HG02623 (cell line): ENCODE measurements around the gene PRDM15.

Experiments used
- ATAC-seq: cut with Tn5 transposase; IDR thresholded peaks from one replicate; pipeline ENCODE4 v1.9.1; 2021; ENCODE audit warnings: moderate library complexity; ENCODE audit not compliant: unreplicated experiment

PRDM15 gene

DNA sequence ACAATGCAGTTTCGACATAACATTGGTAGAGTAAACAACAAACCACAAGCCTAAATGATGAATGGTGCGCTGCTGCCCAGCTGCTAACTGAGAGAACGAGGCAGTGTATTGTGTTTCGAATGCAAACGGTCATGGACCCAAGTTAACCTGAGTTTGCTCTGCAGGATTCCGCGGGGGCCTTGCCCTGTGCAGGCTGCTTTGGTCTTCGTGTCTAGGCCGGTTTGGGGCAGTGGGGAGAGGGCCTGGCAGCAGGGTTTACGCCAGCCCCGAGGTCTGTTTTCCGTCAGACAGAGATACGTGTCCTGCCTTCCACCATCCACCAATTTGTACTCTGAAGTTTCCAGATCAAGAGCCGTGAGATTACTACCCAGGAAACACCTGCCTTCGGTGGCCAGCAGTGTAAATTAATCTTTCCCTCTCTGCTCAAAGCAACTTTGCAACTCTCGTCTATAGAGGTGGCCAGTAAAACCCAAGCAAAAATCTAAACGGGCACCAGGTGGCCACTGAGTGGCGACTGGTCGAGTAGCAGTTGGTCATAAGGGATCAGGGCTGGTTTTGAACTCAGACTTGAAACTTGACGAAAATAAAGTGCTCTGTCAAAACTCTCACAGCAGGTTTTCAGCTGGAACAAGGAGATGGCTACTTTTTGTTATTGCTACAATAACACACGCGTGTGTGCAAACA is 6.3 kb upstream of the PRDM15 start:
- ATAC-seq, result no peak

DNA sequence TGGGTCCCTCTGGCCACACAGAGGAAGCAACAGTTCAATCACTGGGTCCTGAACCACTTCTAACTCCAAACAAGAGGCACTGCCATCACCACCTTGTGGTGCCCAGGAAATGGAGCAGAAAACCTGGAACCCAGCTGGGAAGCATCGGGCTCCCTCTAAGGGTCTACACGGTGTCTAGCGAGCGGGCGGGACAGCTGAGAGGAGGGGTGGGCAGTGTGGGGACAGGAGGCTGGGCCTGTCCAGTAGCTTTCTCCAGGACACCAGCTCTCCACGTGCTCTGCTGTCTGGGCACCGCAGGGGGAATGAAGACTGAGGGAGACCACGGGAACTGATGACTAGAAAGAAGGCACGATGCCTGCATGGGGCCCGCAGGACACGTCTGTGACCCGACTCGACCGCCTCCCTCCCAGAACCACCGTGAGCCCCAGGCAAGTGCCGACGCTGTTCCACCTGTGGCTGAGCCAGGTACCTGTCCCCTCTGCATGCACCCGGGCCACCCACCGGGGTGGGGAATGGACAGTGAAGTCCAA is 5.4 kb upstream of the PRDM15 start:
- no peak for ATAC-seq

DNA sequence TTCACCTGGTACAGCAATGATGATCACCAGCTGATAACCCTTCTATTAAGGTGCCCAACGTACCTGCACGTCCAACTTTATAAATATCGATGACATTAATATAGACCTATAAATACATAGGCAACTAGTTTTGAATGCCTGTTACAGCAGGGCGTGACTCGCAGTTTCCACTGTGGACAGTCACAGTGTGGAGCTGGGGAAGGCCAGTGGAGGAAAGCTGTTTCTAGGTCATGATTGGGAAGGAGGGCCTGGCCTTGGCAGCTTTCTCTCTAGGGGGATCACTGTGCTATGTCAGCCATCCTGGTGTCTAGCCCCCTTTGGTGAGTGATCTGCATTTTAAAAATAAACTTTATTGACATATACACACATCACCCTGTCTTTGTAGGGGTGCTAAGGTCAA is 4.4 kb upstream of the PRDM15 start:
- ATAC-seq, result no peak

DNA sequence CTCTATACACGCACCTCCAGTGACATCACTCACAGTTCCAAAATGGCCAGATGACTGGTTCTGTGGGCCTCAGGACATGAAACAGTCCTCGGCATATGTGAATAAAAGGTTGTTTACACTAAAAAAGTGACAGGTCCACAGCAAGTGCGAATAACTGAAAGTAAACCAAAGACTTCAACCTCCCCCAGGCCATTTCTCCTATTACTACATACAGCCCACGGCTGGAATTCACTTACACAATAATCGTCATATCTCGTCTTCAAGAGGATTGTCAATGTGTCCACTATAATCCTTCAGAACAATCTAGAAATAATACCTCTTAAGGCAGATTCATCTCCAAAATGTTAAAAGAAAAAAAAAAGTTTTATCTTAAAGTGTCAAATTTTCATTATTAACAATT is 1.9 kb upstream of the PRDM15 start:
- ATAC-seq, result no peak

DNA sequence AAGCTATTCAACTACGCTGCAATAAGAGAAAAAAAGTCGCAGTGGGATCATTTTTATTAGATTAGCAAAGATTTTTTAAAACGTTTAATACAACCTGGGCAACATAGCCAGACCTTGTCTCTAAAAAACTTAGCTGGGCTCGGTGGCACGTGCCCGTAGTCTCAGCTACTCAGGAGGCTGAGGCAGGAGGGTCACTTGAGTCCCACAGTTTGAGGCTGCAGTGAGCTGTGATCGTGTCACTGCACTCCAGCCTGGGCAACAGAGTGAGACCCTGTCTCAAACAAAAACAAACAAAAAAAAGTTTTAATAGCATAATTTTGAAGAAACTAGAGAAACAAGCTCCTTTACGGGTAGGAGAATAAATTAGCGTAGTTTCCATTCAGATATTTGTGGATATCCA is 1.0 kb upstream of the PRDM15 start:
- no peak for ATAC-seq

DNA sequence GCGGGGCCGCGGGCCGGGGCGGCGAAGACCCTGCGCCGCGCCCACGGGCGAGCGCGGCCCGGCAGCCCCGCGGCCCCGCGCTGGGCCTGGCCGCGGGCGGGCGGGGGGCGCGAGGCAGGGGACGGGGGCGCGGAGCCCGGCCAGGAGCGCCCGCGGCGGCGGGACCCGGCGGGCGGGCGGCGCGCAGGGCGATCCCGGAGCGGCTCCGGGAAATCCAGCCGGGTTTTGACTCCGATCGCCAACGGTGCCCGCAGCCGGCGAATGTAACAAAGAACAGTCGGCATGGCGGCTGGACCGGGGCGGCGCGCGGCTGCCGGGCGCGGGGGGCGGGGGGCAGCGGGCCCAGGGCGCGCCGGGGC is 334 bp downstream of the PRDM15 start:
- peak; percentile 47 for ATAC-seq

DNA sequence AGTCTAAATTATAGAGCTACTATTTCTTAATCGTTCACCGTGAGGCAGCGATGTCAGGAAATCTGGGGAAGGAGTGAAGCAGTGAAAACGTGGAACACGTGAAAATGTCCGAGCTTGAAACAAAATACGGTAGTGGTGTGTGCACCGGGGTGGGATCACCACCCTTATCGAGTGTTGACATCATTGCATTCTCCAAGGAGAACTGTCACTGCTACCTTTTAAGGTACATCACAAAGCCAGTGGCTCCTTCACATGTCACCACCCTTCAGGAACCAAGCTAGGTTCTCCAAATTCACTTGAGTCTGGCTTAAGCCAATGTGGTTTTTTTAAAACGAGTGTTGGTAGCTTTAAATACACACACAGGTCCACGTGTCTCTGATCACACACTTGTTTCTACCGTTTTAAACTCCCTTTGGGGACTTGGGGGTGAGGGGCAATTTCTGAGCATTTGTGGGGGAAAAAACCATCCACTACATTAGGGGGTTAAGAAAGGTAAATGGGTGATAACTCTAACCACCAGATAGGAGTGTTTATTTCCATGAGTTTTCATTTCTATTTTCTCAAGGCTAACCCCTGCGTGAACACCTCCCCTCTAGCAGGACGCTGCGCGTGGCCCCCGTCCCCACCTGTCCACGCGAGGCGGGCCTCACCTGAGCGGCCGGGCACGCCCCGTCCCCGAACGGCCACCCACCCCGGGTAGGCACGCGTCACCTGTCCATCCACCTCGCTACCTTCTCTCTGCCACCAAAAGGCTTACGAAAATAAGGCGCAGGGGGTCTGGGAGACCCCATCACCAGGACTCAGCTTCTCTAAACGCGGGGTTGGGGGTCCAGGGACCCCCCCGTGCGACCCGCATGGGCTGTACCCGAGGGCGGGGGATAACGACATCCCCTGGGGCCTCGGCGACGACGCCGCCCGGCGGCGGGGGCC is 978 bp downstream of the PRDM15 start:
- peak; percentile 25 for ATAC-seq

DNA sequence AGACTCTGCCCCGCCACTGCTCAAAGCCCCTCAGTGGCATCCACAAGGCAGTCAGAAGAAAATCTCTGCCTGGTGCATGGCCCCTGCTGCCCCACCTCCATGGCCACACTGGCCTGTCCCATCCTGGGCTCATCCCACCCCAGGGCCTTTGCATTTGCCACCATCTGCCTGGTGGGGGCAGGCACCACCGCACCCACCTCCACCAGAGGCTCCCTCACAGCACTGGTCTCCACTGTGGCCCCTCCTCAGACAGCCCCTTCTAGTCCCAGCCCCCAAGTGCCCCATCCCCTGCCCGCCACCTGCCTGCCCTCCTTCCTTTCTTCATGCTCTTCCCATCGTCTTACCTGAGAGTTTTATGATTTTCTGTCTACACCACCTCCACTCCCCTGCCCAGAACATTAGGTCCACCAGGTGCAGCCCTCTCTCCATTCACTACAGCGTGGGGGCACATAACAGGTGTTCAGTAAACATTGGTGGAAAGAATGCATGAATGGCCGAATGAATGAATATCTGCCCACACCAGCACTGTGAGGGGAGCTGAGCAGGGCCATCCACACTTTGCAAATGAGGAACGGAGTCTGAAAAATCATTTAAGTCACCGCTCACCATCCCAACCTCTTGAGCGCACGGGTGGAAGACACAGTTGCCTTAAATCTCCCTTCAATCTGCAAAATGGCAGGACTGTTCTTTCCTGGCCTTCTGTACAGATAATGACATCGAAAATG is 2.1 kb downstream of the PRDM15 start:
- ATAC-seq, result no peak

DNA sequence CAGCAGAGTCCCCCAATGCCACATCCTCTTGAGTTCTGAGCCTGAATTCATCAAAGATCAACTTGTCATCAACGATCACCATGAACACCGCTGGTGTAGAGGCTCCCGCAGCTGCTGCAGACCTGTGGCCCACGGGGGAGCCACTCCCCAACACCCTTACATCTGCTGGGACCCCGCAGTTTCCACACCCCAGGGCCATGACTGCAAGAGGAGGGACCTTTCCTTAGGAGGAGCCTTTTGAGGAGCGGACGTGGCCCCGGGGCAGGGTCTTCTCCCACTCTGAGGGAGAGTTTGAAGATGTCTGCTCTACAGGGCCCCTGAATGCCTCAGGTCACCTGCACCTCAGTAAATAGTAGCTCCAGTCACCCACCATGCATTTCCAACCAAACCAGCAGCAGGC is 2.7 kb downstream of the PRDM15 start:
- ATAC-seq, result no peak

DNA sequence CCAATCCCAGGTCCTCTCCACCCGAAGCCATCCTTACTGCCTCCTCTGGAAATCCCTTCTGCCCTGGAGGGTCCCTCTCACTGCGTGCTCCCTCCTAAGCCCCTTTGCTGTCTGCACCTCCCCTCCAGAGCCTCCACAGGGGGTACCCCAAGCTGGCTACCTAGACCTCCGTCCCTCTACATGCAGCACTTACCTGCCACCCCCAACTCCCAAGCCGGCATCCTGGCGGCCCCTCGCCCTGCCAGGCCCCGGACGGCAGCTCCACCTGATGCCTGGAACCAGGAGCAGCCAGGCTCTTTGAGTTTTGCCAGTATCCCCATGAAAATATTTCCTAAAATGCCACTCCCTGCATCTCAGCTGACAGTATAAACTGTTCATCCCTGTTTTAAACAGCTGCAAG is 4.1 kb downstream of the PRDM15 start:
- no peak for ATAC-seq

DNA sequence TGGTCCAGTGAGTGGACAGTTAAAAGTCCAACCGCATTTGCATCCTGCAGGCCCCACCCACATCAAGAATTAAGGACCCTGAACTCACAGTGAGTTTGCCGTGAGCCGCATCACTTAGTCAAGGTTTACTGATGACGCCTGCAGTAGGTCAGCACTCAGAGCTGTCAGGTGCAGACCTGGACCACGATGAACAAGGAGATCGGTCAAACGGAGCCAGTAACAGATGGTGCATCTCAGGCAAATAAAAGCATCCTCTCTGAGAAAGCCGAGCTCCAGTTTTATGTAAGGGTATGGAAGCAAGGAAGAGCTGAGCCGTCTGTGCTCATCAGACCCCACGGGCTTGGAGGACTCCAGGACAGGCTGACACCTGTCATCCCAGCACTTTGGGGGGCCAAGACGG is 4.5 kb downstream of the PRDM15 start:
- ATAC-seq, result no peak

DNA sequence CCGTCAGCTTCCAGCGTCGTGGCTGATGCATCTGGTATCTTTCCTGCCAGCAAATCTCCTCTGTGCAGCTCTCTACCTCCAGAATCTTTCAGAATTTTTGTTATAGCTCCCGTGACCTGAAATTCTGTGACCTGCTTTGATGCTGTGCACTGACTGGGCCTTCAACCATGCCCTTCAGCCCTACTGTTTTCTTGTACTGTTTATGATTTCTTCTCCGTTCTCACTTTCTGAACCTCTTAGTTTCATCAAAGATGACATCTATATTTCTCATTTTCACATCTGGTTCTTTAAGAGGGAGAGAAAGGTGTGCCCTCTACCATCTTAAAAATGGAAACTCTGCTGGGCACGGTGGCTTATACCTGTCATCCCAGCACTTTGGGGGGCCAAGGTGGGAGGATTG is 5.7 kb downstream of the PRDM15 start:
- ATAC-seq, result no peak

DNA sequence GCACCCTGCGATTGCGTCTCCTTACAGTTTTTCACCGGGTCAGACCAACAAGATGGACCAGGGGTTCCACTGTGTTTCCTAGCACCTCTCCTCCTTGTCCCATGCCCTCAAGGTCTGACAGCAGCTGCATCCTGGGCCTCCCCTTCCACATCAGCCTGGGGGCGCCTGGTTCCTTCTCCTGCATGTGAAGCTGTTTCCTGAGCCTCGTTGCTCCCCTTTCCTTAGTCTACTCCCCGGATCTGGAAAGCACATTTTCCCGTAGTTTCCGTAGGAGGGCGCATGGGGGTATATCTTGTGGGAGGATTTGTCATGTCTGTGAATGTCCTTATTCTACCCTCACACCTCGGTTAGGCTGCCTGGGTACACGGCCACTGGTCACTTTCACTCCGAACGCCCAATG is 6.1 kb downstream of the PRDM15 start:
- ATAC-seq, result no peak

DNA sequence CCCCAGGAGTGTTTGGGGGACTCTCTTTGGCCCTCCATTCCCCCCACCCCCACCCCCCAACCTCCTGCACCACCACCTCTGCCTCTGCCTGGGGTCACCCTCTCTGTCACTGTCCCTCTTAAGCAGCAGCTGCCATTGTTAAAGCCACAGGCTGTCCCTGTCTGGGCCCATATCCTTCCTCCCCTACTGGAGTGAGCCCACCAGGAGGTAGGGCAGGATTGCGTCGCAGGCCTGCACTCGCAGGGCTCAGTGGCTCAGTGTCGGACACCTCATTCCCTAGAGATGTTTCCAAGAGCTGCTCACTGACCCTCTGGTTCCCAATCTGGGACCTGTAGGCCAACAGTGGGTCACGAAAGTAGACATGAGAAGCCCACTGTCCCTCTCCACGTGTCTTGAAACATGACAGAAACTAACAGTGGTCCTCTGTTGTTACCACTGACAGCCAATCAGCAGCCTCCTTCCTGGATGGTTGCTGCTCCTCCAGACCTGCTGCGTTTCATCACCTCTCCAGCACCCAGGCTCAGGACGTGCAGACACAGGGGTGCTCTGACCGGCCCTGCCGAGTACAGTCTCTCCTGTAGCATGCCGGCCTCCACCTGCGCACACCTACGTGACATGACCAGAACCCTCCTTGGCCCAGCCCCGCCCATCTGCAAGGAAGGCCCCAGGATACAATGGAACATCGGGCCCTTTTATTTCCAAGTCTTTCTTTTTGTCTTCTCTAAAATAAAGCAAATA is 7.7 kb downstream of the PRDM15 start:
- ATAC-seq, result no peak

DNA sequence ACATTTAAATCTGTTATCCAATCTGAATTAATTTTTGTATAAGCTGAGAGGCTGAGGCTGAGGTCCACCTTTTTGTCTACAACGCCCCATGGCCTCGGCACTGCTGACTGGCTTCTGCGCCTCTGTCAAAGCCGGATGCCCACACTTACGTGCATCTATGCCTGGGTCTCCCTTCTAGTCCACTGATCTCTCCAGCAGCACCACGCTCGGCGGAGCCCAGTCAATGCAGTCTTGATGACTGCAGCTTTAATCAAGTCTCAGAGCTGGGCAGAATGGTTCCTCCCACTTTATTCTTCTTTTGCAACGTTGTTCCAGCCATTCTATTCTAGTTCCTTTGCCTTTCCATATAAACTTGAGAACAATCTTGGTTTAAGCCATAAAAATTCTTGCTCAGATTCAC is 9.4 kb downstream of the PRDM15 start:
- ATAC-seq, result no peak

DNA sequence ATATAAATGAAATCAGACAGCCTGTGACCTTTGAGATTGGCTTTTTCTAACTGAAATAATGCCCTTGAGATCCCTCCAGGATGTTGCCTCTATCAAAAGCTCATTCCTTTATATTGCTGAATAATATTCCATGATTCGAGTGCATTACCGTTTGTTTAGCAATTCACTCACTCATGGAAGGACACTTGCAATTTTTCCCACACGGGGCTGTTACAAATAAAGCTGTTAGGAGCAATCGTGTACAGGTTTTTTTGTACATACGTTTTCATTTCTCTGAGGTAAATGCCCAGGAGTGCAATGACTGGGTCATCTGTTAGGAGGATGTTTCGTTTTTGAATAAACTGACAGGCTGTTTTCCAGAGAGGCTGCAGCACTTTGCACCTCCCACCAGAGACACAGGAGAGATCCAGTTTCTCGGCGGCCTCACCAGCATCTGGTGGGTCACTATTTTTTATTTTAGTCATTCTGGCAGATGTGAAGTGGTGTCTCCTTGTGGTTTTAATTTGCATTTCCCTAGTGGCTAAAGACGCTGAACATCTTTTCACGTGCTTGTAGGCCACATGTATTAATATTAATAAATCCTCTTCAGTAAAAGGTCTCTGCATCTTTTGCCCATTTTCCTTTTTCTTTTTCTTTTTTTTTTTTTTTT is 11.0 kb downstream of the PRDM15 start:
- peak; percentile 51 for ATAC-seq

DNA sequence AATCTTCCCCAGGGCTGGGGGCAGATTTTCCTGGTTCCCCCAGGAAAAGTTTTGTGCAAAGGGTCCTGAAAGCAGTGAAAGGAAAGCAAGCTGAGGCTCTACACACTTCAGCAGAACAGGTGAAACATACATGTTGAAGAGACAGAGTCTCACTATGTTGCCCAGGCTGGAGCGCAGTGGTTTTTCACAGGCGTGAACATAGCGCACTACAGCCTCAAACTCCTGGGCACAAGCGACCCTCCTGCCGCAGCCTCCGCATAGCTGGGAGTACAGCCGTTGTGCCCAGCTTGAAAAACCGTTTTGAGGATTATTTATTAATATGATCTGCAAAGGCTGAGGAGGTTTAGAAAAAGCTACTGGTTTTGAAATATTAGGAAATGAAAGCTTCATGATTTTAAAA is 11.8 kb downstream of the PRDM15 start:
- ATAC-seq, result no peak

DNA sequence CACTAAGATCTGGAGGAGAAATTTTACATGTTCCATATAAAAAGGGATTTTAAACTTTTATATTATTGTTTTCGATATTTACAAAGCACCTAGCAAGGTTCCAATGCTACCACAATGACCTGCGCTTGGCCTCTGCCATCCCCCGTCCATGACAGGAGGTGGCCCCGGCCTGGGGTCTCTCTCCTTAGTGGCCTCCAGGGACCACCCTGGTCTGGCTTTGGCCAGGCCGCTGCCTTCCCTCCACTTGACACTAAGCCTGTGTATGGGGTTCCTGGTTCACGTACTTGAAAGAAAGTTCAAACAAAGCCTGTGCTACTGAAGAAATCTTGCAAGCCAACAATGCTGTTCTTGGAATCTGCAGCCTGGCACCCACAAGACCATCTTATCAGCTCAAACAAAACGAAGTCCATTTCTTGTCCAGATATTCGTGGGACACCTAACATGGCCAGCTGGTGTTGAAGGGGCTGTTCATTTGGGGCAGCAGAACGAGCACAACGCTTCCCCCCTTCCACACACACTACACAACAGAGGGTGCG is 12.8 kb downstream of the PRDM15 start:
- no peak for ATAC-seq

DNA sequence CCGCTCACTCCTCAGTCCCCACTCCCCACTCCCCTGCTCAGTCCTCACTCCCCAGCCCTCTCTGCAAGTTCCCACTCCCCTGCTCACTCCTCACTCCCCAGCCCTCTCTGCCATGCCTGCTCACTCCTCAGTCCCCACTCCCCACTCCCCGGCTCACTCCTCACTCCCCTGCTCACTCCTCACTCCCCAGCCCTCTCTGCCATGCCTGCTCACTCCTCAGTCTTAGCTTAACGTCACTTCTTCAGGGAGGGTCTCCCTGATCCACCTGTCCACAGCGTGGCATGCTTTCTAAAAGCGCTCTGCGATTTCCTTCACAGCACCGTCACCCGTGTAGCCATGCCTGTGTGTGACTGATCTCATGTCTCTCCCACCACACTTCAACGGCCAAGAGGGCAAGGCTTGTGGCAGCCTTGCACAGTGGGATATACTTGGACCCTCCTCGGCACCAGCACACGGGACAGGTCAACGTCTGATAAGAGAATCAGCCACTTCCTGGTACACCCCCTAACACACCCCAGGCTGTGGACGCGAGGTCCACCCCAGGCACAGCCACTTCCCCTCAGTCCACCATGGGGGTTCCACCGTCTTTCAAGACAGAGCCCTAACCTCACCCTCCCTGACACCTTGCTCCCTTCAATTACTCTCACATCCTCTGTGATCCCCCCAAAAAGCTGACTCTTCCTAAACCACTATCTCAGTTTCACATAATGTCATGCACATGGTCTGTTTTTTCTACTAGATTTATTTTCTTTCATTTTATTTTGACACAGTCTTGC is 14.0 kb downstream of the PRDM15 start:
- ATAC-seq, result peak; percentile 54
